Ishikawa (cell line): Measurements from ENCODE around the gene RAB5B.

Experiments
- CEBPB ChIP-seq: IDR thresholded peaks from 2 replicates; pipeline ENCODE4 v1.6.1; 2012
- CREB1 ChIP-seq: IDR thresholded peaks from 2 replicates; pipeline ENCODE4 v1.6.1; 2012; ENCODE audit warnings: low read depth
- EGR1 ChIP-seq: IDR thresholded peaks from 2 replicates; pipeline ENCODE4 v1.6.1; 2012
- EP300 ChIP-seq: IDR thresholded peaks from 2 replicates; pipeline ENCODE4 v1.6.1; 2012; ENCODE audit warnings: borderline replicate concordance
- FOXM1 ChIP-seq: IDR thresholded peaks from 2 replicates; pipeline ENCODE4 v1.6.1; 2012; ENCODE audit warnings: low read depth, borderline replicate concordance
- NFIC ChIP-seq: IDR thresholded peaks from 2 replicates; pipeline ENCODE4 v1.6.1; 2012
- RAD21 ChIP-seq: IDR thresholded peaks from 2 replicates; pipeline ENCODE4 v1.6.1; 2012; ENCODE audit warnings: low read depth
- TAF1 ChIP-seq: IDR thresholded peaks from 2 replicates; pipeline ENCODE4 v1.6.1; 2012; ENCODE audit warnings: low read depth, mild to moderate bottlenecking
- TCF12 ChIP-seq: IDR thresholded peaks from 2 replicates; pipeline ENCODE4 v1.6.1; 2012; ENCODE audit warnings: low read depth
- TEAD4 ChIP-seq: IDR thresholded peaks from 2 replicates; pipeline ENCODE4 v1.6.1; 2012
- YY1 ChIP-seq: IDR thresholded peaks from 2 replicates; pipeline ENCODE4 v1.6.1; 2012; ENCODE audit warnings: low read depth
- ZBTB7A ChIP-seq: IDR thresholded peaks from 2 replicates; pipeline ENCODE4 v1.6.1; 2012; ENCODE audit warnings: low read depth
- TF ChIP-seq, protein P1 (sequence below): IDR thresholded peaks from 2 replicates; pipeline ENCODE4 v1.6.1; 2012
- TF ChIP-seq, protein P2 (sequence below): IDR thresholded peaks from 2 replicates; pipeline ENCODE4 v1.6.1; 2012; ENCODE audit warnings: low read depth, mild to moderate bottlenecking
- TF ChIP-seq, protein P3 (sequence below): IDR thresholded peaks from 2 replicates; pipeline ENCODE4 v1.6.1; 2012

The RAB5B gene

DNA sequence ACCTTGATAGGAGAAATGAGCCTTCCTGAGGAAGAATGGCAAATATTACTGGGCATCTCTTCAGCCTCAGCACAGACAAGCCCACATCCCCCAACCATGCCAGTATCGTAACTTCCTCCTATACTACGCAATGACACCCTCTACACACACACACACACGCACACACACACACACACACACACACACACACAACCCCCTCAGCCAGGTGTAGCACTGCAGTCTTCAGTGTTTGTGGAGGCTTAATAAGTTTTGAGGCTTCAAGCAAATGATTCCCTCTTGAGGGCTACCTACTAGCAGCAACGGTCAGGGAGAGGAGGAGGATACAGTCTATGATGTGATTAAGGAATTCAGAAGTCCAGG is 41.3 kb upstream of the RAB5B start:
- TF ChIP-seq FOXM1, result no peak
- TF ChIP-seq TCF12, result no peak

DNA sequence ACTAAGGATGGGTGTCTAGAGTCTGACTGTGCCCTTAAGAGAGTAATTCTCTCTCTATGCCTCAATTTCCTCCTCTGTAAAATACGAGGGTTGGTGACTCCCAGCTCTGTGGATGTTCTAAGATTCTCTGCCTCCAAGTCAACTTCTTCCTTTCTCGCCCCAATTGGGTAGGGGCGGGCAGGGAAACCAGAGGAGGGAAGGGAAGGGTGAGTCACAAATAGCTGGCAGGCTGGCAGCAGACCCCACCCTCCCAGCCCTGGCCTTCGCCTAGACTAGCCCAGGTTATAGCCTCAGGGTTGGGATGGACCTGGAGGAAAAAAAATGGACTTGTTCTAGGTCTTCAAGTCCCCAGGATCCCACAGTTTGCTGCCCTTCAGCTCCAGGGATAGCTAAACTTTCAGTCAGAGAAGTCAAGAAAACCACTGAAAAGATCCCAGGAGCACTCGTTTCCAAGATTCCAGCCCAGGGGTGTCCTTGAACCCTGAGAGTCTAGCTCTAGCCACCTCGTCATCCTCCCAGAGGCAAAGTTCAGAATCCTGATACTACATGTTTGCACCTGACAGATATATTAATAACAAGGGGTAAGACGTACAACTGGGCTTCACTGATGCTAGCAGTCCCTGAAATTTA is 40.6 kb upstream of the RAB5B start:
- TF ChIP-seq EP300, result no peak
- TF ChIP-seq, protein P1, sequence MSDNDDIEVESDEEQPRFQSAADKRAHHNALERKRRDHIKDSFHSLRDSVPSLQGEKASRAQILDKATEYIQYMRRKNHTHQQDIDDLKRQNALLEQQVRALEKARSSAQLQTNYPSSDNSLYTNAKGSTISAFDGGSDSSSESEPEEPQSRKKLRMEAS, result no peak
- TF ChIP-seq YY1, result no peak
- TF ChIP-seq TCF12, result no peak
- TF ChIP-seq ZBTB7A, result no peak
- TF ChIP-seq, protein P2, sequence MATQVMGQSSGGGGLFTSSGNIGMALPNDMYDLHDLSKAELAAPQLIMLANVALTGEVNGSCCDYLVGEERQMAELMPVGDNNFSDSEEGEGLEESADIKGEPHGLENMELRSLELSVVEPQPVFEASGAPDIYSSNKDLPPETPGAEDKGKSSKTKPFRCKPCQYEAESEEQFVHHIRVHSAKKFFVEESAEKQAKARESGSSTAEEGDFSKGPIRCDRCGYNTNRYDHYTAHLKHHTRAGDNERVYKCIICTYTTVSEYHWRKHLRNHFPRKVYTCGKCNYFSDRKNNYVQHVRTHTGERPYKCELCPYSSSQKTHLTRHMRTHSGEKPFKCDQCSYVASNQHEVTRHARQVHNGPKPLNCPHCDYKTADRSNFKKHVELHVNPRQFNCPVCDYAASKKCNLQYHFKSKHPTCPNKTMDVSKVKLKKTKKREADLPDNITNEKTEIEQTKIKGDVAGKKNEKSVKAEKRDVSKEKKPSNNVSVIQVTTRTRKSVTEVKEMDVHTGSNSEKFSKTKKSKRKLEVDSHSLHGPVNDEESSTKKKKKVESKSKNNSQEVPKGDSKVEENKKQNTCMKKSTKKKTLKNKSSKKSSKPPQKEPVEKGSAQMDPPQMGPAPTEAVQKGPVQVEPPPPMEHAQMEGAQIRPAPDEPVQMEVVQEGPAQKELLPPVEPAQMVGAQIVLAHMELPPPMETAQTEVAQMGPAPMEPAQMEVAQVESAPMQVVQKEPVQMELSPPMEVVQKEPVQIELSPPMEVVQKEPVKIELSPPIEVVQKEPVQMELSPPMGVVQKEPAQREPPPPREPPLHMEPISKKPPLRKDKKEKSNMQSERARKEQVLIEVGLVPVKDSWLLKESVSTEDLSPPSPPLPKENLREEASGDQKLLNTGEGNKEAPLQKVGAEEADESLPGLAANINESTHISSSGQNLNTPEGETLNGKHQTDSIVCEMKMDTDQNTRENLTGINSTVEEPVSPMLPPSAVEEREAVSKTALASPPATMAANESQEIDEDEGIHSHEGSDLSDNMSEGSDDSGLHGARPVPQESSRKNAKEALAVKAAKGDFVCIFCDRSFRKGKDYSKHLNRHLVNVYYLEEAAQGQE, result no peak
- no peak for TF ChIP-seq EGR1
- TF ChIP-seq, protein P3, sequence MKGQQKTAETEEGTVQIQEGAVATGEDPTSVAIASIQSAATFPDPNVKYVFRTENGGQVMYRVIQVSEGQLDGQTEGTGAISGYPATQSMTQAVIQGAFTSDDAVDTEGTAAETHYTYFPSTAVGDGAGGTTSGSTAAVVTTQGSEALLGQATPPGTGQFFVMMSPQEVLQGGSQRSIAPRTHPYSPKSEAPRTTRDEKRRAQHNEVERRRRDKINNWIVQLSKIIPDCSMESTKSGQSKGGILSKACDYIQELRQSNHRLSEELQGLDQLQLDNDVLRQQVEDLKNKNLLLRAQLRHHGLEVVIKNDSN, result no peak
- no peak for TF ChIP-seq CEBPB
- no peak for TF ChIP-seq TAF1
- no peak for TF ChIP-seq TEAD4
- TF ChIP-seq RAD21, result no peak
- TF ChIP-seq FOXM1, result no peak
- no peak for TF ChIP-seq CREB1

DNA sequence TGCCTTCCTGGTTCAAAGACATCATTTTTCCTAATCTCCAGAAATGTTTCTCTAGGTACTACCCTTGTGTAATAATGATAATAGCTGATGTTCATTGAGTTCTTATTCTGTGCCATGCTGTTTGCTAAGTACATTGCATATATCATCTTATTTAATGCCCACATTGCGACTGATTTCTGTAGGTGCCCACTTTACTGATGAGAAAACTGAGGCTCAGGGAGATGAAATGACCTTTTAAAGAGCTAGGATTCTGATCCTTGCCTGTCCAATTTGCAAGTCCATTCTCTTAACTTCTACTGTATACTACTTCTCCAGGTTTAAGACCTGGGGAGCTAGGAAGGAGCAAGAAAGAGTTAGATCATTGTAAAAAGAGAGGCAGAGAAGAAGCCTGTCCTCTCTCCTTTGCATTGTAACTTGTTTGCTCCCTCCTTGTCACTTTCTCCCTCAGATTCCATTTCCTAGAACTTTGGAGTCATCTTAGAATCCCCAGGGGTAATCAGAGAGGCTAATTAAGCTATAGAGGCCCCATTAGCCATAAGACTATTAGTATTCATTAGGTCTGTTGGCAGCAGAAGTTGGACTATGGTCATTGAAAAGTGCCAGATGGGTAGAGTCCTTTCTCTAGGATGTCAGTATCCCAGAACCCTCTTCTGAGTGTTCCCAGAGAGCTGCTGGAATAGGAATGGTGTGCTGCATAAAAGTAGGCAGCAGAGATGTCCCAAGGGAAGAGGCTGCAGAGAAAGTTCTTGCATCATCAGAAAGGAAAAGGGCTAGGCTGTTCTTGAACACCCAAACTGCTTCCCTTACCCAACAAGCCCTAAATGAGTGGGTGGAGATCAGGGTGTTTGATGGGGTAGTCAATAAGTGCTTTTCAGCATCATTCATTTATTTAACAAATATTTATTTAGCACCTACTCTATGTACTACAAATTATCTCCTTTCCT is 39.8 kb upstream of the RAB5B start:
- TF ChIP-seq, protein P1, result no peak
- TF ChIP-seq TAF1 (no peak), EGR1 (no peak), RAD21 (no peak), EP300 (no peak), TEAD4 (no peak), CREB1 (no peak), CEBPB (no peak), FOXM1 (no peak), NFIC (no peak), YY1 (no peak), TCF12 (no peak), ZBTB7A (no peak)
- TF ChIP-seq, protein P2, result no peak
- TF ChIP-seq, protein P3, result no peak

DNA sequence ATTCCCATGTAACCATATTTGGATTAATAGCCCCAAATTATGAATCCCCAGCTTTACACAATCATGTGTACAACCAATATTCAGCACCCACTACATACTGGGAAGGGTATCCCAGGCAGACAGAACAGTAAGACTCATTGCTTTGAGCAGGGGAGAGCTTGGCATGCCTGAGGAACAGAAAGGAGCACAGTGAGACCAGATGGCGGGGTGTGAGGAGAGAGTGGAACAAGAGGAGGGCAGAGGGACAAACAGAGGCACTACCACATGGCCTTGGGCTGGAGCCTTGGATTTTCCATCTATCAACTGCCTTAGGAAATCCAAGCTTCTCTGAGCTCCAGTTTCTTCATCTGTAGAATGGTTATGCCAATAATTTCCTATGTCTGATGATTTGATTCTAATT is 39.1 kb upstream of the RAB5B start:
- TF ChIP-seq EP300, result no peak
- TF ChIP-seq ZBTB7A, result no peak
- TF ChIP-seq, protein P1, result no peak
- TF ChIP-seq, protein P2, result no peak
- no peak for TF ChIP-seq CEBPB
- TF ChIP-seq CREB1, result no peak
- TF ChIP-seq TAF1, result no peak
- TF ChIP-seq RAD21, result no peak
- TF ChIP-seq NFIC, result no peak
- no peak for TF ChIP-seq TCF12
- no peak for TF ChIP-seq YY1
